ENCODE data around the gene MAPKAP1.

DNA sequence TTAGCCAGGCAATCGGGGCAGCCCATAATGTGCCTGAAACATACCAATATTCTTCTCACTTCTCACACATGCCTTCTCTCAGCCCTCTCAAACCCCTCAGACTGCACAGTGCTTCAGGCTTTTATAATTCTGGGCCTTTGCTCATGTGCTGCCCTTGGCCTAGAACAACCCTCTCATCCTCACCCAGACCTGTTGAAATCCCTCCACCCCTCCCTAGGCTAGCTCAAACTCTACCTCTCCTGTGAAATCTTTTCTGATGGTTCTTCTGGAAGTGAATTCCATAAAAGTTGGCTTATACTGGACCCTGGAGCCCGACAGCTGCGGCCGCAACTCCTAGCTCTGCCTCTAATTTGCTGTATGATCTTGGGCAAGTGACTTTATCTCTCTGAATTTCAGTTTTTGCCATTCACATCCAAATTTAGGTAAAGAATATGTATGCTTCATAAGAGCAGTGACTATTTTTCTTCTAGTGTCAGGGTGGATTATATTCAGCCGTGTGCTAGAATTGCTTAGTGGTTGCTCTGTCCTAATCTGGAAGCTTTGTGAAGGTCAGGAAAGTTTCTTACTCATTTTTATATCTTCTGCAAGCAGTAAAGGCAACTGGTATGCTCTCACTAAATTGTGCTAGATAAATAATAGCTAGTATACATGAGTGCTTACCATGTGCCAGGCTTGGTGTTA, 221.4 kb downstream of the MAPKAP1 start:
- TF ChIP-seq TAF1 (IDR thresholded peaks at IDR 0.05; ENCODE audit: borderline replicate concordance, insufficient read depth, low read length) (no peak), REST (IDR thresholded peaks at IDR 0.05; ENCODE audit: insufficient read depth in 1 of 2, low read depth in 2 of 2, low read length in 2 of 2) (no peak), POLR2AphosphoS5 (IDR thresholded peaks at IDR 0.05; ENCODE audit: low read depth, low read length) (no peak), SIN3A (IDR thresholded peaks at IDR 0.05; ENCODE audit: borderline replicate concordance, insufficient read depth, low read length) (no peak), FOXP2 (optimal IDR thresholded peaks at IDR 0.05; ENCODE audit: borderline replicate concordance, extremely low read depth, extremely low read length, insufficient read depth) (no peak)
